ENCODE measurements around the gene PRSS3. TPM values are rescaled to one million over a fixed set of nuclear protein-coding genes. Genes with fewer than 3 reads are reported as not detected.
"Not testable (repeated sequence)": the region's sequence is repeated elsewhere in the genome, so short reads cannot be mapped to it uniquely, and the experiment has no call there.

PRSS3 gene
- 10 to 100 TPM; 18.9 to 40.4 (median 23.8) TPM for total RNA-seq (2021; fragmentation: NEBNext Ultra II Directional; extraction: Animal tissue kit (Norgen Biotek cat#: 25700))
- long read RNA-seq, transcript PRSS3-202 (5 exons, 966 nt) = major isoform, 15 of 18 reads
- long read RNA-seq, partial matches to known transcripts = 0 of 18 reads
- long read RNA-seq, other reads (novel, unspliced or antisense) = 3 of 18 reads

GRCh38 chr9:33795281-33795680 lies at the start of gene PRSS3:
TSS of gene PRSS3 (plus strand) at chr9:33795561. CDS start at chr9:33795574, 13 bp downstream.
- peaks cover 9% of the 10 kb centered on the region for H3K36me3 Mint-ChIP-seq (ENCODE audit: low read depth)
- peaks cover 21% of the 10 kb centered on the region for H3K4me1 Mint-ChIP-seq (ENCODE audit: low read depth)
- peaks cover 12% of the 10 kb centered on the region for H3K27me3 Mint-ChIP-seq (ENCODE audit: insufficient read depth)
- H3K9me3 Mint-ChIP-seq = no peaks in the 10 kb centered on the region
- no peak for DNase-seq
- no peak within 1 kb of the TSS for H3K4me3 Mint-ChIP-seq
- no peak for TF ChIP-seq CTCF (IDR thresholded peaks at IDR 0.05)
- H3K27ac Mint-ChIP-seq = no peak within 1 kb of the TSS

- Mint-ChIP-seq H3K4me3 (no peak overlapping the region), H3K9me3 (peaks cover 4% of the 10 kb centered on the region; the same call in 1 of the 2 replicates), H3K4me1 (ENCODE audit: low read depth) (peaks cover 35% of the 10 kb centered on the region), H3K36me3 (ENCODE audit: low read depth) (no peaks in the 10 kb centered on the region), H3K27me3 (ENCODE audit: insufficient read depth) (no peaks in the 10 kb centered on the region), H3K27ac (no peak overlapping the region)
- DNase-seq = no peak
- TF ChIP-seq CTCF (IDR thresholded peaks at IDR 0.05) = no peak
These were observed 46.6 kb upstream of the PRSS3 start for GRCh38 chr9:33748633-33749304.

- Mint-ChIP-seq H3K4me1 (ENCODE audit: low read depth) (peaks cover 36% of the 10 kb centered on the region), H3K4me3 (peak overlapping the region; percentile 17)
- H3K36me3 Mint-ChIP-seq (ENCODE audit: low read depth); H3K9me3 Mint-ChIP-seq; H3K27me3 Mint-ChIP-seq (ENCODE audit: insufficient read depth); H3K27ac Mint-ChIP-seq; DNase-seq: not testable (repeated sequence)
These were observed 46.1 kb upstream of the PRSS3 start for GRCh38 chr9:33749305-33749654.

GRCh38 chr9:33750307-33750838 lies 45.0 kb upstream of the PRSS3 start:
- peak; percentile 7 for DNase-seq
- H3K27me3 Mint-ChIP-seq (ENCODE audit: insufficient read depth) = no peaks in the 10 kb centered on the region
- H3K4me1 Mint-ChIP-seq (ENCODE audit: low read depth) = peaks cover 36% of the 10 kb centered on the region
- H3K4me3 Mint-ChIP-seq = peak overlapping the region; percentile 91
- H3K9me3 Mint-ChIP-seq = peaks cover 4% of the 10 kb centered on the region; the same call in 1 of the 2 replicates
- H3K27ac Mint-ChIP-seq = peak overlapping the region; percentile 38
- H3K36me3 Mint-ChIP-seq (ENCODE audit: low read depth) = no peaks in the 10 kb centered on the region
- TF ChIP-seq CTCF (IDR thresholded peaks at IDR 0.05) = no peak

GRCh38 chr9:33750839-33751339 lies 44.5 kb upstream of the PRSS3 start:
- Mint-ChIP-seq H3K27ac (peak overlapping the region; percentile 38), H3K9me3 (peaks cover 4% of the 10 kb centered on the region; the same call in 1 of the 2 replicates), H3K4me1 (ENCODE audit: low read depth) (peaks cover 36% of the 10 kb centered on the region), H3K36me3 (ENCODE audit: low read depth) (no peaks in the 10 kb centered on the region), H3K4me3 (peak overlapping the region; percentile 91), H3K27me3 (ENCODE audit: insufficient read depth) (no peaks in the 10 kb centered on the region)
- no peak for TF ChIP-seq CTCF (IDR thresholded peaks at IDR 0.05)
- DNase-seq = no peak
